ENCODE results near the gene ZC3H8. TPM values are rescaled to one million over a fixed set of nuclear protein-coding genes. Genes with fewer than 3 reads are reported as not detected.

ZC3H8 gene
- total RNA-seq, 5 donors from 2014 or later (not counting 1 experiment from before 2014, with no cell fraction given): 16.1 to 29.9 (median 22.1) TPM

DNA sequence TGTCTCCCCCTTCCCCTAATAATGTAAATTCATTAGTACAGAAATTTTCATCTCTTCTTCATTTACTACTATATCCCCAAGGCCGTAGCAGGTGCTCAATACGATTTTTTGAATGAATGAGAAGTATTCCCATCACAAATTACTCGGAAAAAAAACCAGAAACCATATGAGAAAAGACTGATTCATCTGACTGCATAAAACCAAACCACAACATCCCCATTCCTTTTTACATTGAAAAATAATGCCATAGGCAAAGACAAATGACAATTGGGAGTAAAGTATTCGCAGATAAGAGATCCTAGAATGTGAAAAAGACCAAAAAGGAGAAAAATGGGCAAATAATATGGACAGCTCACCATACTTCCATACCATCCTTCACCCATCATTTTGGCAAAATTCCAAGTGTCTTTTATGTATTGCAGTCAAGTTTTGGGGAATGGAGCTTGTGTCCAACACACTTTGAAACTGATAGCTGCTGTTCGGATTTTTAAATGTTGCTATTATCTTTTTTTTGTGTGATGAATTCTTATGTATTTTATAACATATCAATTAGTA, 1.5 kb downstream of the ZC3H8 start:
- Mint-ChIP-seq H3K4me3 (peak overlapping the region in 2 of 3 donors; percentile 51 to 87), H3K9me3 (no peaks in the 10 kb centered on the region), H3K36me3 (peaks cover 2% of the 10 kb centered on the region), H3K27ac (no peak overlapping the region), H3K27me3 (no peaks in the 10 kb centered on the region), H3K4me1 (peaks cover 0 to 20% (median 0%) of the 10 kb centered on the region in 3 donors)
- ChIA-PET CTCF (interaction anchor here in 1 of 2 donors (0.6 kb wide), 1 partner anchor 366 kb away, joined by 10 read pairs; no protein-coding TSS in a partner anchor), POLR2A (interaction anchor here in 1 of 2 donors (0.8 kb wide), 1 partner anchor 22 kb away, joined by 3 read pairs; no protein-coding TSS in a partner anchor)
- Histone ChIP-seq H3K27ac (ENCODE audit: low read length) (no peak overlapping the region), H3K4me3 (ENCODE audit: control insufficient read depth in 1 of 2, extremely low read depth in 1 of 2, low read length in 1 of 2) (no peak overlapping the region), H3K9me3 (no peaks in the 10 kb centered on the region), H3K36me3 (ENCODE audit: control insufficient read depth in 2 of 2, extremely low read depth in 1 of 2, insufficient read depth in 1 of 2, low read length in 1 of 2) (peaks cover 3 to 14% of the 10 kb centered on the region in 2 donors), H3K4me1 (ENCODE audit: control insufficient read depth in 1 of 2, extremely low read depth in 1 of 2, insufficient read depth in 2 of 2, low read length in 2 of 2) (peaks cover 17 to 25% of the 10 kb centered on the region in 2 experiments), H3K27me3 (replicated peaks in 1 of 2; ENCODE audit: control insufficient read depth in 2 of 2, extremely low read depth in 1 of 2, insufficient read depth in 2 of 2, low read length in 1 of 2) (no peaks in the 10 kb centered on the region)
- no peak for ATAC-seq (replicated peaks in 1 of 4)
- WGBS (ENCODE audit: insufficient coverage): no CpG with 5 or more reads among the region's 5 CpGs
- DNase-seq: no peak

- no peak overlapping the region for H3K4me3 ChIP-seq (ENCODE audit: control insufficient read depth in 1 of 2, extremely low read depth in 1 of 2, low read length in 1 of 2)
- H3K4me1 ChIP-seq (ENCODE audit: control insufficient read depth in 1 of 2, extremely low read depth in 1 of 2, insufficient read depth in 2 of 2, low read length in 2 of 2): peaks cover 17 to 25% of the 10 kb centered on the region in 2 experiments
- H3K27me3 Mint-ChIP-seq: no peaks in the 10 kb centered on the region
- no peak overlapping the region for H3K27ac Mint-ChIP-seq
- H3K4me1 Mint-ChIP-seq: peaks cover 0 to 22% (median 2%) of the 10 kb centered on the region in 3 donors
- POLR2A ChIA-PET: interaction anchor here in 1 of 2 donors (0.6 to 1.0 kb wide), 4 partner anchors 10 to 1505 kb away, joined by 3 to 4 read pairs (median 4); no protein-coding TSS in a partner anchor
- H3K36me3 Mint-ChIP-seq: peaks cover 13% of the 10 kb centered on the region
- 93% methylated on average over 2 of the region's 3 CpGs for WGBS (ENCODE audit: insufficient coverage)
- no peak overlapping the region for H3K4me3 Mint-ChIP-seq
- ATAC-seq (replicated peaks in 1 of 4) (no peak), DNase-seq (no peak)
- no peak overlapping the region for H3K27ac ChIP-seq (ENCODE audit: low read length)
- H3K36me3 ChIP-seq (ENCODE audit: control insufficient read depth in 2 of 2, extremely low read depth in 1 of 2, insufficient read depth in 1 of 2, low read length in 1 of 2): peaks cover 3 to 29% of the 10 kb centered on the region in 2 donors
- CTCF ChIA-PET: interaction anchor here (0.6 to 1.6 kb wide), 2 partner anchors 9 to 948 kb away, joined by 3 to 8 read pairs; no protein-coding TSS in a partner anchor
- H3K9me3 ChIP-seq: no peaks in the 10 kb centered on the region
- no peaks in the 10 kb centered on the region for H3K27me3 ChIP-seq (replicated peaks in 1 of 2; ENCODE audit: control insufficient read depth in 2 of 2, extremely low read depth in 1 of 2, insufficient read depth in 2 of 2, low read length in 1 of 2)
- H3K9me3 Mint-ChIP-seq: no peaks in the 10 kb centered on the region
Measured at GRCh38 chr2:112251271-112251670, 3.6 kb downstream of the ZC3H8 start.

GRCh38 chr2:112244854-112245253, 10.0 kb downstream of the ZC3H8 start:
- Histone ChIP-seq H3K4me1 (ENCODE audit: control insufficient read depth in 1 of 2, extremely low read depth in 1 of 2, insufficient read depth in 2 of 2, low read length in 2 of 2) (peaks cover 0 to 20% of the 10 kb centered on the region in 2 experiments), H3K9me3 (no peaks in the 10 kb centered on the region), H3K27ac (ENCODE audit: low read length) (no peak overlapping the region), H3K27me3 (replicated peaks in 1 of 2; ENCODE audit: control insufficient read depth in 2 of 2, extremely low read depth in 1 of 2, insufficient read depth in 2 of 2, low read length in 1 of 2) (no peaks in the 10 kb centered on the region), H3K36me3 (ENCODE audit: control insufficient read depth in 2 of 2, extremely low read depth in 1 of 2, insufficient read depth in 1 of 2, low read length in 1 of 2) (peaks cover 3 to 43% of the 10 kb centered on the region in 2 donors), H3K4me3 (ENCODE audit: control insufficient read depth in 1 of 2, extremely low read depth in 1 of 2, low read length in 1 of 2) (no peak overlapping the region)
- POLR2A ChIA-PET: interaction anchor here (0.6 to 0.7 kb wide), 2 partner anchors 10 to 188 kb away, joined by 3 to 4 read pairs; partner anchors contain the start of gene RGPD8 (in 1 of the 2)
- CTCF ChIA-PET: interaction anchor here in 1 of 2 donors (0.6 kb wide), 1 partner anchor 40 kb away, joined by 3 read pairs; no protein-coding TSS in a partner anchor
- Mint-ChIP-seq H3K4me1 (peaks cover 35 to 41% (median 38%) of the 10 kb centered on the region in 3 donors), H3K4me3 (no peak overlapping the region), H3K27me3 (no peaks in the 10 kb centered on the region), H3K36me3 (peaks cover 36% of the 10 kb centered on the region), H3K9me3 (no peaks in the 10 kb centered on the region), H3K27ac (no peak overlapping the region)
- DNase-seq (no peak), ATAC-seq (replicated peaks in 1 of 4) (no peak)
- no CpG with 5 or more reads among the region's 1 CpG for WGBS (ENCODE audit: insufficient coverage)

- H3K27ac ChIP-seq (ENCODE audit: low read length): no peak overlapping the region
- H3K9me3 ChIP-seq: no peaks in the 10 kb centered on the region
- H3K36me3 ChIP-seq (ENCODE audit: control insufficient read depth in 2 of 2, extremely low read depth in 1 of 2, insufficient read depth in 1 of 2, low read length in 1 of 2): peaks cover 0 to 33% of the 10 kb centered on the region in 2 donors
- H3K36me3 Mint-ChIP-seq: peaks cover 33% of the 10 kb centered on the region
- peaks cover 0 to 20% of the 10 kb centered on the region in 2 experiments for H3K4me1 ChIP-seq (ENCODE audit: control insufficient read depth in 1 of 2, extremely low read depth in 1 of 2, insufficient read depth in 2 of 2, low read length in 2 of 2)
- no peak overlapping the region for H3K4me3 ChIP-seq (ENCODE audit: control insufficient read depth in 1 of 2, extremely low read depth in 1 of 2, low read length in 1 of 2)
- H3K4me3 Mint-ChIP-seq: peak overlapping the region in 1 of 3 donors; percentile 4
- ChIA-PET CTCF (interaction anchor here (1.1 to 1.9 kb wide), 2 partner anchors 16 to 77 kb away, joined by 3 to 6 read pairs; no protein-coding TSS in a partner anchor), POLR2A (no interaction called here)
- DNase-seq: no peak
- H3K27me3 Mint-ChIP-seq: no peaks in the 10 kb centered on the region
- peak overlapping the region; percentile 76 to 78 for H3K27ac Mint-ChIP-seq
- WGBS (ENCODE audit: insufficient coverage): no CpG with 5 or more reads among the region's 4 CpGs
- no peaks in the 10 kb centered on the region for H3K27me3 ChIP-seq (replicated peaks in 1 of 2; ENCODE audit: control insufficient read depth in 2 of 2, extremely low read depth in 1 of 2, insufficient read depth in 2 of 2, low read length in 1 of 2)
- peaks cover 35 to 42% (median 41%) of the 10 kb centered on the region in 3 donors for H3K4me1 Mint-ChIP-seq
- H3K9me3 Mint-ChIP-seq: no peaks in the 10 kb centered on the region
- peak in 1 of 4 experiments; percentile 41 for ATAC-seq (replicated peaks in 1 of 4)
Measured at GRCh38 chr2:112243233-112243632, 11.6 kb downstream of the ZC3H8 start.

DNA sequence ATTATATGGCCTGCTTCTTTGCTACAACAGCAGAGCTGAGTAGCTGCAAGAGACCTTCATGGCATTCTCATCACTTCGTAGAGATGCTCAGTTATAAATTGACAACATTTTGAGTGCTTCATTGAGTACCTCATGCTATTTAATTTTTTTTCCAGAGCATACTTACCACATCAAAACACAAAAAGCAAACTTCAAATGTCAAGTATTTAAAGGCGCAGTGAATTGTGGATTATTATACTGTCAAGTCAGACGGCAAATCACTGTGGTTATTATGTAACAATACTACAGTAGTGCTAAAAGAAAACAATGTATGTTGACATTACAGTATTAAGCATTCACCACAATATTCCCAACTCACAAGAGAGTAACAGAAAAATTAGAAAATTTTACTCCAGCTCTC, 12.5 kb downstream of the ZC3H8 start:
- no peak overlapping the region for H3K27ac ChIP-seq (ENCODE audit: low read length)
- peak overlapping the region; percentile 44 to 78 for H3K27ac Mint-ChIP-seq

DNA sequence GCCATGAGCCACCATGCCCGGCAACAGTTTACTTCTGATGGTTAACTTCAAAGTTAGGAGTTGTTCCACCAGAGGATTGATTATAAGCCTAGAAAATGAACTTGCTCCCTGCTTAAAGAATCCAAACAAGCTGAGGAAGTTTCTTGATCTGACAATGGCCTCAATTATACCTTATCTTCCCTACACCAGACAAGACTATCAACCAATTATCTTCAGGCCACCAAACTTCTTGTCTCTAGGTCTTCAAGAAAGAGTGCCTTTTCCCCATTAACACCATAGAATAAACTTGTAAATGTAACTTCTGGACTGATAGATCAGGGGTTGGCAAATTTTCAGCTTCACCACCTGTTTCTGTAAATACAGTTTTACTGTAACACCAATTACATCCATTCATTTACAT, 15.0 kb downstream of the ZC3H8 start:
- H3K9me3 Mint-ChIP-seq: no peaks in the 10 kb centered on the region
- H3K4me3 ChIP-seq (ENCODE audit: control insufficient read depth in 1 of 2, extremely low read depth in 1 of 2, low read length in 1 of 2): no peak overlapping the region
- H3K27me3 ChIP-seq (replicated peaks in 1 of 2; ENCODE audit: control insufficient read depth in 2 of 2, extremely low read depth in 1 of 2, insufficient read depth in 2 of 2, low read length in 1 of 2): no peaks in the 10 kb centered on the region
- H3K27me3 Mint-ChIP-seq: no peaks in the 10 kb centered on the region
- no peak overlapping the region for H3K27ac Mint-ChIP-seq
- no CpG with 5 or more reads among the region's 1 CpG for WGBS (ENCODE audit: insufficient coverage)
- DNase-seq (no peak), ATAC-seq (replicated peaks in 1 of 4) (no peak)
- H3K4me1 Mint-ChIP-seq: peaks cover 30 to 35% (median 33%) of the 10 kb centered on the region in 3 donors
- no peaks in the 10 kb centered on the region for H3K9me3 ChIP-seq
- H3K4me3 Mint-ChIP-seq: no peak overlapping the region
- peaks cover 0 to 20% of the 10 kb centered on the region in 2 experiments for H3K4me1 ChIP-seq (ENCODE audit: control insufficient read depth in 1 of 2, extremely low read depth in 1 of 2, insufficient read depth in 2 of 2, low read length in 2 of 2)
- peaks cover 9 to 20% of the 10 kb centered on the region in 2 donors for H3K36me3 ChIP-seq (ENCODE audit: control insufficient read depth in 2 of 2, extremely low read depth in 1 of 2, insufficient read depth in 1 of 2, low read length in 1 of 2)
- no peak overlapping the region for H3K27ac ChIP-seq (ENCODE audit: low read length)
- peaks cover 22% of the 10 kb centered on the region for H3K36me3 Mint-ChIP-seq
- POLR2A ChIA-PET: no interaction called here
- CTCF ChIA-PET: no interaction called here

More for the DNA sequence above, 12.5 kb downstream of the ZC3H8 start:
- no peaks in the 10 kb centered on the region for H3K9me3 ChIP-seq
- CTCF ChIA-PET: interaction anchor here (1.1 to 1.9 kb wide), 2 partner anchors 17 to 78 kb away, joined by 3 to 6 read pairs; no protein-coding TSS in a partner anchor
- H3K4me1 ChIP-seq (ENCODE audit: control insufficient read depth in 1 of 2, extremely low read depth in 1 of 2, insufficient read depth in 2 of 2, low read length in 2 of 2): peaks cover 0 to 20% of the 10 kb centered on the region in 2 experiments
- H3K36me3 ChIP-seq (ENCODE audit: control insufficient read depth in 2 of 2, extremely low read depth in 1 of 2, insufficient read depth in 1 of 2, low read length in 1 of 2): peaks cover 0 to 24% of the 10 kb centered on the region in 2 donors
- H3K27me3 ChIP-seq (replicated peaks in 1 of 2; ENCODE audit: control insufficient read depth in 2 of 2, extremely low read depth in 1 of 2, insufficient read depth in 2 of 2, low read length in 1 of 2): no peaks in the 10 kb centered on the region
- no CpG with 5 or more reads among the region's 3 CpGs for WGBS (ENCODE audit: insufficient coverage)
- H3K27me3 Mint-ChIP-seq: no peaks in the 10 kb centered on the region
- peak; percentile 27 to 57 (median 48) for ATAC-seq (replicated peaks in 1 of 4)
- H3K4me3 Mint-ChIP-seq: no peak overlapping the region
- peaks cover 35 to 42% (median 41%) of the 10 kb centered on the region in 3 donors for H3K4me1 Mint-ChIP-seq
- H3K9me3 Mint-ChIP-seq: no peaks in the 10 kb centered on the region
- no peak for DNase-seq
- no peak overlapping the region for H3K4me3 ChIP-seq (ENCODE audit: control insufficient read depth in 1 of 2, extremely low read depth in 1 of 2, low read length in 1 of 2)
- H3K36me3 Mint-ChIP-seq: peaks cover 34% of the 10 kb centered on the region
- POLR2A ChIA-PET: interaction anchor here in 1 of 2 donors (0.6 to 0.7 kb wide), 2 partner anchors 63 to 381 kb away, joined by 6 read pairs; no protein-coding TSS in a partner anchor

All from T-cell (primary cell).